Epidermal melanocyte (primary cell): ENCODE results near the gene IFT80.

Experiments
- DNase-seq: peaks from one replicate; pipeline ENCODE4 v3.0.0; 2011; ENCODE audit warnings: low spot score; ENCODE audit not compliant: insufficient read length

IFT80 gene

GRCh38 chr3:160399125-160400029, at the start of gene IFT80, which contains the start of gene SMC4:
Gene IFT80 (minus strand): TSS chr3:160399225. CDS start chr3:160384600, 14,625 bp downstream.
Gene SMC4 (plus strand): TSS chr3:160399650. CDS start chr3:160400827, 1,177 bp downstream.
- DNase-seq = peak; percentile 88

DNA sequence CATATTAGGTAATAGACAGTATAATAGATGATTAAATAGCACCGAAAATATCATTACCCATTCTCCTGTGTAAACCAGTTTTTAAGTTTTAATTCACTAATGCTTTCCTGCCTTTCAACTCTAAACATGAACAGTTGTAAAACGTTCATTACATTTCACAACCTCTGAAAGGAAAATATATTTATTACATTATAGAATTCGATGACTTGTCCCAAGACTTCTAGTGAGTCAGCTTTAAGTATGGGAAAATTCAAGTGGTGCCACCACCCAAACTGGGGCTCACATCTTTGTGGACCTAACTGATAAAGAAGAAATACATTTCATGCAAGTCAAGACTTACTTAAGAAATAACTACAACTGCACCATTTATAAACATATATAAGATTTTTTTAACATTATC, 48.5 kb upstream of the IFT80 start:
- DNase-seq = no peak

GRCh38 chr3:160446522-160447056, 47.6 kb upstream of the IFT80 start:
- no peak for DNase-seq

- DNase-seq = no peak
Observed at GRCh38 chr3:160445854-160446253, 46.8 kb upstream of the IFT80 start.

GRCh38 chr3:160444411-160444810, 45.4 kb upstream of the IFT80 start:
- DNase-seq = no peak

DNA sequence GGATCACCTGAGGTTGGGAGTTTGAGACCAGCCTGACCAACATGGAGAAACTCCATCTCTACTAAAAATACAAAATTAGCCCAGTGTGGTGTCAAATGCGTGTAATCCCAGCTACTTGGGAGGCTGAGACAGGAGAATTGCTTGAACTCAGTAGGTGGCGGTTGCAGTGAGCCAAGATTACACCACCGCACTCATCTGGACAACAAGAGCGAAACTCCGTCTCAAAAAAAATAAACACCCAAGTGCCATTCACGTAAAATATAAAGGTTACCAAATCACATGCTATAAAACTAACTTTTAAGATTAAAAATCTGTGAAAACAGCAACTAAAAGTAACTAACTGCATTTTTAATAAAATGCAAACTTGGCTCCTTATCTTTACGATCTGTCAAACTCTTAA, 41.7 kb upstream of the IFT80 start:
- no peak for DNase-seq

- no peak for DNase-seq
Observed at GRCh38 chr3:160437083-160437455, 38.0 kb upstream of the IFT80 start.

DNA sequence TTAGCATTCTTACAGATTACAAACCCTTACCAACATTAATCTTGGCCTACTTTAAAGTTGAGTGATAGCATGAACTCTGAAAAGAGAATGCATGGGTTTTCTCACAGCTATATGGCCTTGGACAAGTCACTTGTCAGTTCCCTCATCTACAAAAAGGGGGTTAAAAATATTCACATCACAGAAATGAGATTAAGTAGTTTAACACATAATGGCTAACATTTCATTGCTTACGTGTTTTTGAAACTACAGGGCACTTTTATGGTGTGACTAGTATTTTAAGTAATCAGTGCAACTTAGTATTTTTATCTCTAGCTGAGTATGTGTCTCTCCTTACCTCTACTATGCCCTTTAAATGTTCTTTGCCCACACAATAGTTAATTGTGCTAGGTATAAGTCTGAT, 36.7 kb upstream of the IFT80 start:
- DNase-seq = no peak

GRCh38 chr3:160435095-160435494, 36.1 kb upstream of the IFT80 start:
- DNase-seq = no peak

DNA sequence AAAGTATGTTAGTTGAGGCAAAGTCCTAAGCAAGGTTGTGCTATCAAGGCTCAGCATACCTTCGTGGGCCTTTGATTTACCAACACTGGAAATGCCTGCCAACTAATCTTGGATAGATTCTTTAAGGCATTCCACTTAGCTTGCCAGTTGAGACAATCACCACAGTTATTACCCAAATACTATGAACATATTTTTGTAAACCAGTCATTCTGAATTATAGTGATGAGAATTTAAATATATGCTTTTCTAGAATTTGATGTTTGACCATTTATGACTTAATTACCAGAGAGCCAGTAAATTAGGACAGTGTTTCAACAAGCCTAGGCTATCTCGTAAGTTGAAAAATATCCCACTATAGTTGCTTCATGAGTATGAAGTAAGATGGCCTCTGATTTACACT, 35.0 kb upstream of the IFT80 start:
- DNase-seq = no peak

- DNase-seq = no peak
Observed at GRCh38 chr3:160427832-160428424, 28.9 kb upstream of the IFT80 start.

GRCh38 chr3:160417311-160417710, 18.3 kb upstream of the IFT80 start:
- no peak for DNase-seq

DNA sequence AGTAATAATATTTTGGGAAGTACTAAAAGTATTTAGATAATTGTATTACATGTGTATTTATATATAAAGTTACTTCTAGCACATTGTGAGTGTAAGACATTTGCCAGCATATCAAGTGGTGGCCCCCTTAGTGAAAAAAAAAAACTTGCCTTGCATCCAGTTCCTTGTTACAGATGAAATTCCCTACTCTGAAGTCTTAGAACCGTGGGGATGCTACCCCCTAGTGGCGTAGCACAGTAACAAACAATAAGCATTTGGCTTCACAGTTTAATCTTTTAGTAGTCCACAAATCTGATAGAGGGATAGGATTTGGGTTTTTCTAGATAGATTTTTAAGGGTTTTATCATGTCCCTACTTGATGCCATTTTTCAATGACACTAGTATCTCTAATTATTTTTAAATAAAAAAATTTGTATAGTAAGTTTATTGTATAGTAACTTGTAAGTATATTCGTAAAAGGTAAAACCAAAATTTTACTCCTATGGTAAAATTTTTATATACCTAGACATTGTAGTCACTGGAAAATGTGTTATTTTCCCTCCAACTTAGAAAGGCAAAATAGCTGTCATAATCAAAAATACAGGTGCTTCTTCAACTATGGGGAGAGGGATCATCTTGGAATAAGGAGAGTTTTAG, 14.7 kb upstream of the IFT80 start:
- DNase-seq = peak; percentile 60

GRCh38 chr3:160412477-160412876, 13.5 kb upstream of the IFT80 start:
- no peak for DNase-seq

DNA sequence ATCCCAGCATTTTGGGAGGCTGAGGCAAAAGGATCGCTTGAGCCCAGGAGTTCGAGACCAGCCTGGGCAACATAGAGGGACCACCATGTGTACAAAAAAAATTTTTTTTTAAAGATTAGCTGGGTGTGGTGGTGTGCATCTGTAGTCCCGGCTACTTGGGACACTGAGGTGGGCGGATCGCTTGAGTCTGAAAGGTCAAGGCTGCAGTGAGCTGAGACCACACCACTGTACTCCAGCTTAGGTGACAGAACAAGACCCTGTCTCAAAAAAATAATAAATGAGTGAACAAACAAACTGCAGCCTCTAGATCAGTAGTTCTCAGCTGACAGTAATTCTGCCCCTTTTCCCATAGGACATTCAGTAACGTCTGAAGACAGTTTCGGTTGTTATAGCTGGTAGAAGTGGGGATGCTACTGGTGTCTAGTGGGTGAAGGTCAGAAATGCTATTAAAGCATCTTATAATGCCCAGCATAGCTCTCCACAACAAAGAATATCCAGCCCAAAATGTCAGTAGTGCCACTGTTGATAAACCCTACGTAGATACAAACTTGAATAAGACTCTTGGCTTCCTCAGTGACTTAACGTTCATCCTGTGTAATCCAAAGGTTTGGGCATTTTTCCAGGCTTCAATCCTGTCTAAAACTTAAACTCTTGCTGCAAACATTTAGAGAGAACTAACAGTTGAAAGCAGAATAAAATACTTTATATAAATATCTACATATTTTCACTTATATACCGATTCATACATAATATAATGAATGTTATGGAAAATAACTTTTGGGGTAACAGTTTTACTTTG, 11.0 kb upstream of the IFT80 start:
- DNase-seq = no peak

DNA sequence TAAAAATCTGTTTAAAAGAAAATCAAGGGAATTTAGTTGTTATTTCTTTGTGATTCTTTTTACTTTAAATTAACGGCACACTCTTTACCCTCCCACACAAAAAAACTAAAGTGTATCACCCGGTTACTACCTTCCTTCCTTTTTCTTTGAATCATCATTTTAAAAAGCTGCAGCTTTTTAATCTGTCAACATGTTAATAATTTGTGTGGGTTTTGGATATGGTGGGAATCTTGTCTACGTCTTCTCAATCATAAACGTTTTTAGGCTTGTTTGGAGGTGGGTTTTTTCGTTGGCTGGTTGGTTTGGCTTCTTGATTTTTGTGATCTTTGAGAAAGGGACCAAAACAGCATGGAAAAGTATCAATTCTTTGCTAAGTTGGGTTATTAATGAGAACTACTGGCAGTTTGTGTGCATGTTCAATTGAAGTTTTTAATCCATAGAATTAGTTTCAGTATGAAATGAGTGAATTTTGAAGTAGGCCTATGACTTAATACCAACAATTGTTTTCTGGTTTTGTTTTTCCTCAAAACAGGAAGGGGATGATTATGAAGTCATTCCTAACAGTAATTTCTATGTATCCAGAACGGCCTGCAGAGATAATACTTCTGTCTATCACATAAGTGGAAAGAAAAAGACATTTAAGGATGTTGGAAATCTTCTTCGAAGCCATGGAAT, 4.9 kb upstream of the IFT80 start:
- no peak for DNase-seq

DNA sequence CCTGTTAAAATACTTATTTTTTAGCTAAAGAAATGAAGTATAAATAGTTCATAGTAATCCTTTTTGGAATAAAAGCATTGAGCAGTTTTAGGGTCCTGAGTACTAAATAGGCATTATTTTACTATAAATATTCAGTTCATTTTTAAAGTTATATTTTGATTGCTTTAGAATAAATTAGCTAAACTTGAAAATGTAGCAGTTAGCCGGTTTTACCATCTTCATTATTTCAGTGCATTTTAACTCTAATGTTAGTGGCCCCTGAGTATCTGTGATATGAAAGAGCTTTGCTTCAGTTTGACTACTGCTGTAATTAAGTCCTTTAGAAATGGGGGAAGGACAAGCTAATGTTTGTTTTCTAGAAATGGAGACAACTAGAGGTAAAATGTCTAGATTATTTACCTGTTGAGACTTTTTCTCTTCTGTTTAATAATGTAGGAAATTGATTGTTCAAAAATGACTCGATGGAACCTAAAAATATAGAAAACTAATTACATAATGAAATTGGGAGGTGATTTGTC, 4.1 kb upstream of the IFT80 start:
- no peak for DNase-seq

DNA sequence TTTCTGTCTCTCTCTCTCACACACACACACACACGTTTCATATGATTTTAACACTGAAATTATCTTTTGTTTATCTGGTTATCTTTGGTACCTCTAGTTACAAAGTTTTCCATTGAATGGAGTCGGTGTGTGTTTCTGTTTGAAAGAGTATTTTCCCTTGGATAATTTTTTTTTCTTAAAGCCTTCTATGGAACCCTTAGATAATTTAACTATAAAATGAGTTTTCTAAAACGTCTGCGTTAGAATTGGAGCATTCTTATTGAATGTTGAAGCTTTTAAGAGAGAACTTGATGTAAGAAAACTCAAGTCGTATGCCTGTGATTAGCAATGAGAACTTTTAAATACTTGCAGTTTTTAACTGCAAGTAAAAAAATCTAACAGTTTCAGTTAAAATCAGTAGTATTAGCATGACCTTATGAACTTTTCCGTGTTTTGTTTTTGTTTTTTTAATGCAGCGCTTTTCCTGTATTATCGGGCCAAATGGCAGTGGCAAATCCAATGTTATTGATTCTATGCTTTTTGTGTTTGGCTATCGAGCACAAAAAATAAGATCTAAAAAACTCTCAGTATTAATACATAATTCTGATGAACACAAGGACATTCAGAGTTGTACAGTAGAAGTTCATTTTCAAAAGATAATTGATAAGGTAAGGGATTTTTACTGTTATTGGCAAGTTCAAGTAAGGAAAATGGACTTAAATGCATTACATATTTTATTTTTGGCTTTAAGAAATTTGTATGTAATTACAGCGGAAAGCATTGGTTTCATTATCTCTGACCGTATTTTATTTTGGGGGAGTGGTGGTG, 3.4 kb upstream of the IFT80 start:
- DNase-seq = no peak

DNA sequence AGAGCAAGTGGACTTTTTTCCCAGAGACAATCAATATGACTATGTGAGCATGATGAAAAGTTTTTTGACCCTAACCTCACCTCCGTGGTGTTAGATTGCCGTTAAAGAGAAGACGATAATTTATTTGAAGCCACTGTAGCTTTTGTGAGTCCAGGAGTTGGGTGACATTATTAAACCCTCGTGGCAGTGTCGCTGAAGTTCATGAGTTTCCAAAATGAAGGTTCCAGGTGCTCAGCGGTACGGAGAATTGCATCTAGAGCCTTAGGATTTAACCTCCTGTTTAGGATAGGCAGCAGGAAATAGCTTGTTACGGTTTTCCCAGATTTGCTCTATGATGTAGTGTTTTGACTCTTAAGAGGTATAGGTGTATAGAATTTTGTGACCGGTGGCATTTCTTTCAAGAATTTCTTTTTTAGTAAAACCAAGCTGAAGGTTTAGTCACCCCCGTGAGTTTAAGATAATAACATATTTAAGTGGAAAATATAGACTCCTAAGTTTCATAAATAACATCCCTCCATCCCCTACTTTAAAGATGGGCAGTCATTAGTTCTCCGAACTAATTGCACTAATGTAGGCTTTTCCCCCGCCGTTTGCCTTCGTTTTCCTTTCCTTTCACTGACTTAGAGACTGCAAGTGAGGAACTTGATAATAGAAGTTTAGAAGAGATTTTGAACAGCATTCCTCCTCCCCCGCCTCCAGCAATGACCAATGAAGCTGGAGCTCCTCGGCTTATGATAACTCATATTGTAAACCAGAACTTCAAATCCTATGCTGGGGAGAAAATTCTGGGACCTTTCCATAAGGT, 2.5 kb upstream of the IFT80 start:
- no peak for DNase-seq
